Sigmoid colon (tissue), 7 donors: ENCODE data around the gene P2RY1. TPM values are rescaled to one million over a fixed set of nuclear protein-coding genes. Genes with fewer than 3 reads are reported as not detected.

Experiments
- DNase-seq: peaks from one replicate; pipeline ENCODE4 v3.0.0-alpha.2; 2019
- H3K27ac ChIP-seq, 4 donors: fragments of 200-600 bp; sonication (generic); one replicate each; pipeline ENCODE4 v1.5.1; 2016 to 2019; ENCODE audit warnings: mild to moderate bottlenecking in 1 of 4
- H3K27me3 ChIP-seq, 3 donors: fragments of 200-600 bp; sonication (generic); one replicate each; pipeline ENCODE4 v1.5.1; 2019; ENCODE audit warnings: mild to moderate bottlenecking in 1 of 3
- H3K36me3 ChIP-seq, 4 donors: fragments of 200-600 bp; sonication (generic); one replicate each; pipeline ENCODE4 v1.5.1; 2016 to 2019
- H3K4me1 ChIP-seq, 4 donors: fragments of 200-600 bp; sonication (generic); one replicate each; pipeline ENCODE4 v1.5.1; 2017 to 2019
- H3K4me3 ChIP-seq, 4 donors: fragments of 200-600 bp; sonication (generic); one replicate each; pipeline ENCODE4 v1.5.1; 2017 to 2019; ENCODE audit warnings: mild to moderate bottlenecking in 2 of 4, moderate library complexity in 1 of 4
- H3K9me3 ChIP-seq, 4 donors: fragments of 200-600 bp in 3 of 4; sonication (generic) in 3 of 4; one replicate each; pipeline versions ENCODE4 v1.5.1 to v1.6.1; 2013 to 2019
- CTCF ChIP-seq, 4 experiments: fragments of 450-650 bp in 3 of 4; fragments of 200-600 bp in 1 of 4; IDR thresholded peaks; one replicate each; pipeline ENCODE4 v1.5.1; 2016 to 2019; ENCODE audit warnings: antibody characterized with exemption in 4 of 4, mild to moderate bottlenecking in 3 of 4, moderate library complexity in 2 of 4
- EP300 ChIP-seq, 4 donors: sonication (generic); formaldehyde crosslinking; IDR thresholded peaks; one replicate each; pipeline ENCODE4 v1.6.1; 2017; ENCODE audit warnings: antibody characterized with exemption in 4 of 4
- POLR2A ChIP-seq, 2 donors: fragments of 450-650 bp; IDR thresholded peaks; one replicate each; pipeline ENCODE4 v1.6.1; 2016; ENCODE audit warnings: antibody characterized with exemption in 2 of 2, mild to moderate bottlenecking in 2 of 2, moderate library complexity in 2 of 2
- POLR2AphosphoS5 ChIP-seq, 4 donors: sonication (generic); formaldehyde crosslinking; IDR thresholded peaks; one replicate each; pipeline ENCODE4 v1.6.1; 2017; ENCODE audit warnings: antibody characterized with exemption in 4 of 4
- WGBS, 2 donors: extraction: QIAGEN DNeasy Blood & Tissue Kit; methylation state at CpG; one replicate each; pipeline ENCODE4 v1.1.7; 2013; 5-methylcytosine and 5-hydroxymethylcytosine counted together
- intact Hi-C: fragments of 100-400 bp; cut with DNase I; formaldehyde crosslinking; loops from one replicate; pipeline ENCODE4 v1.15.1; 2023
- polyA plus RNA-seq, 3 donors: library from polyadenylated mRNA; stranded (reverse); fragments of 200-250 nt; gene quantifications; one replicate each; pipeline ENCODE4 v1.2.3, GENCODE V29; 2013
- total RNA-seq, 4 donors: library from RNA; depleted of rRNA; stranded (reverse); fragments of >200 nt; gene quantifications; one replicate each; pipeline ENCODE4 v1.1.0, GENCODE V29; 2016
- donor health status: healthy with polysubstance abuse.
- donor health status: Bipolar disorder and iron deficiency.
- donor health status: healthy.

P2RY1 gene
- 10 to 100 TPM; 21.4 to 55.6 (median 26.0) TPM for total RNA-seq
- polyA plus RNA-seq = 1 to 10 TPM; 2.5 to 6.0 (median 4.1) TPM

GRCh38 chr3:152834776-152835600 is at the start of gene P2RY1:
Gene P2RY1, plus strand, starts transcription at chr3:152835131. Its CDS starts 652 bp downstream, at chr3:152835783.
- TF ChIP-seq POLR2A (IDR thresholded peaks at IDR 0.05) (peak; percentile 12 to 52), EP300 (IDR thresholded peaks at IDR 0.05) (no peak), CTCF (IDR thresholded peaks at IDR 0.05) (peak in 1 of 4 experiments; percentile 14), POLR2AphosphoS5 (IDR thresholded peaks at IDR 0.05) (peak in 2 of 4 donors; percentile 68 to 72)
- Histone ChIP-seq H3K27me3 (peaks cover 4 to 25% (median 14%) of the 10 kb centered on the region in 3 donors), H3K9me3 (no peaks in the 10 kb centered on the region), H3K27ac (peak within 1 kb of the TSS; percentile 63 to 74 (median 68)), H3K4me3 (peak within 1 kb of the TSS; percentile 52 to 70 (median 58)), H3K4me1 (peaks cover 0 to 14% (median 7%) of the 10 kb centered on the region in 4 donors), H3K36me3 (no peaks in the 10 kb centered on the region)
- intact Hi-C loops = no loop called here
- WGBS, 2 donors = 0 to 1% methylated on average over 81 of the region's 81 CpGs
- DNase-seq = peak; percentile 84

GRCh38 chr3:152786977-152787681 is 47.8 kb upstream of the P2RY1 start:
- intact Hi-C loops = no loop called here
- WGBS, 2 donors = 55 to 70% methylated on average over 4 of the region's 4 CpGs
- H3K9me3 ChIP-seq = no peaks in the 10 kb centered on the region
- TF ChIP-seq POLR2AphosphoS5 (IDR thresholded peaks at IDR 0.05) (no peak), POLR2A (IDR thresholded peaks at IDR 0.05) (no peak), EP300 (IDR thresholded peaks at IDR 0.05) (no peak), CTCF (IDR thresholded peaks at IDR 0.05) (no peak)
- no peak for DNase-seq
- H3K4me3 ChIP-seq = no peak overlapping the region
- no peaks in the 10 kb centered on the region for H3K27me3 ChIP-seq
- H3K36me3 ChIP-seq = no peaks in the 10 kb centered on the region
- no peaks in the 10 kb centered on the region for H3K4me1 ChIP-seq
- H3K27ac ChIP-seq = no peak overlapping the region

- H3K27me3 ChIP-seq = no peaks in the 10 kb centered on the region
- WGBS, 2 donors = 77 to 84% methylated on average over 5 of the region's 5 CpGs
- intact Hi-C loops = no loop called here
Observed at GRCh38 chr3:152790651-152791387, 44.1 kb upstream of the P2RY1 start.

More at GRCh38 chr3:152790651-152791387, 44.1 kb upstream of the P2RY1 start:
- no peak for DNase-seq
- H3K4me1 ChIP-seq = no peaks in the 10 kb centered on the region
- no peak overlapping the region for H3K27ac ChIP-seq
- H3K4me3 ChIP-seq = no peak overlapping the region
- TF ChIP-seq EP300 (IDR thresholded peaks at IDR 0.05) = no peak
- no peak for TF ChIP-seq POLR2A (IDR thresholded peaks at IDR 0.05)
- no peak for TF ChIP-seq POLR2AphosphoS5 (IDR thresholded peaks at IDR 0.05)
- TF ChIP-seq CTCF (IDR thresholded peaks at IDR 0.05) = no peak
- H3K36me3 ChIP-seq = no peaks in the 10 kb centered on the region
- no peaks in the 10 kb centered on the region for H3K9me3 ChIP-seq
